DMS153 treated with DMSO at 0.1 percent for 48 hours (cell line): ENCODE results near the gene TGFBR3.

Experiments
- DNase-seq: peaks from one replicate; lab custom pipeline; 2025; ENCODE audit not compliant: unreplicated experiment; lab: John Stamatoyannopoulos, UW

TGFBR3 gene

GRCh38 chr1:91655912-91656449, 230.0 kb downstream of the TGFBR3 start:
- DNase-seq = no peak

GRCh38 chr1:91653183-91653582, 232.8 kb downstream of the TGFBR3 start:
- DNase-seq = no peak

- no peak for DNase-seq
Measured at GRCh38 chr1:91651661-91652071, 234.3 kb downstream of the TGFBR3 start.

- no peak for DNase-seq
Measured at GRCh38 chr1:91651243-91651642, 234.7 kb downstream of the TGFBR3 start.

- no peak for DNase-seq
Measured at GRCh38 chr1:91650764-91651163, 235.2 kb downstream of the TGFBR3 start.

GRCh38 chr1:91647061-91647460, 238.9 kb downstream of the TGFBR3 start:
- no peak for DNase-seq

GRCh38 chr1:91645031-91645430, 240.9 kb downstream of the TGFBR3 start:
- no peak for DNase-seq

GRCh38 chr1:91643431-91643830, 242.5 kb downstream of the TGFBR3 start:
- DNase-seq = no peak

- no peak for DNase-seq
Measured at GRCh38 chr1:91640877-91641526, 244.9 kb downstream of the TGFBR3 start.

GRCh38 chr1:91637539-91637994, 248.4 kb downstream of the TGFBR3 start:
- no peak for DNase-seq

GRCh38 chr1:91635763-91636162, 250.2 kb downstream of the TGFBR3 start:
- no peak for DNase-seq

- no peak for DNase-seq
Measured at GRCh38 chr1:91633438-91633837, 252.5 kb downstream of the TGFBR3 start.

GRCh38 chr1:91631718-91632330, 254.1 kb downstream of the TGFBR3 start:
- no peak for DNase-seq

- no peak for DNase-seq
Measured at GRCh38 chr1:91630803-91631202, 255.1 kb downstream of the TGFBR3 start.
